ENCODE results near the gene KDM6A.
"Not testable (repeated sequence)": the region's sequence is repeated elsewhere in the genome, so short reads cannot be mapped to it uniquely, and the experiment has no call there.

GRCh38 chrX:45135391-45136075 lies 262.5 kb downstream of the KDM6A start:
- TF ChIP-seq CTCF (IDR thresholded peaks at IDR 0.05; ENCODE audit: extremely low read depth in 1 of 2, insufficient read depth in 1 of 2, low read depth in 1 of 2, low read length in 2 of 2); EZH2 (IDR thresholded peaks at IDR 0.05; ENCODE audit: borderline replicate concordance, low read depth, low read length, severe bottlenecking); POLR2A (IDR thresholded peaks at IDR 0.05; ENCODE audit: low read depth, low read length); JUN (IDR thresholded peaks at IDR 0.05; ENCODE audit: borderline replicate concordance, insufficient read depth, insufficient read length, low read depth); MYC (IDR thresholded peaks at IDR 0.05; ENCODE audit: low read depth, low read length): not testable (repeated sequence)
